ENCODE measurements around the gene NRDE2. TPM values are rescaled to one million over a fixed set of nuclear protein-coding genes. Genes with fewer than 3 reads are reported as not detected.

Gene NRDE2
- total RNA-seq, 1 experiment from 2014 or later = 20.1 TPM

DNA sequence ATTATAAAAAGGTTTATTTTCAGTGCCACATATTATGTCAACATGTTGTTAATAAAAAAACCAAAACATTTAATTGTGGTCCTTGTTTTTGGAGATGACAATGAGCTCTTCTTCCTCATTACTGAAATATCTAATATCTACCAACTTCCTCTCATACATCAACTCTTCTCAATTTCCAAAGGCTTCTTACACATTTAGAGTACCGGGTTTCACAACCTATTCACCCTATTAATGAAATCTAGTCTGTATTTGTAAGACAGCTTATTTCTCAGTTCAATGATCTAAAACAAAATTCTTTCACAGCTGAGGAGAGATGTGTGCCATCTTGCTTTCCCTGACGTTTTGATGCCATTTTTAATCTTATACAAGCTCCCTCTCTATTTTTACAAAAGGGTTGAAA is 14.5 kb downstream of the NRDE2 start:
- ATAC-seq (no peak), DNase-seq (ENCODE audit: low read depth, low spot score) (no peak)
- Histone ChIP-seq H3K9me2 (ENCODE audit: insufficient read depth) (no peaks in the 10 kb centered on the region), H3K9me3 (ENCODE audit: control insufficient read depth in 1 of 2, insufficient read depth in 1 of 2, low read depth in 1 of 2, low read length in 2 of 2) (no peaks in the 10 kb centered on the region), H4K20me1 (ENCODE audit: insufficient read depth) (no peaks in the 10 kb centered on the region), H3K36me3 (ENCODE audit: control insufficient read depth in 1 of 2, insufficient read depth in 2 of 2, low read length in 2 of 2) (peaks cover 11 to 22% of the 10 kb centered on the region in 2 experiments; a peak in 3 of 4 replicates), H3K9ac (ENCODE audit: low read length) (no peak overlapping the region), H3K4me1 (ENCODE audit: control insufficient read depth in 1 of 2, insufficient read depth in 2 of 2, low read length in 2 of 2) (no peaks in the 10 kb centered on the region), H3K79me2 (ENCODE audit: insufficient read depth, low read length) (peaks cover 26% of the 10 kb centered on the region), H3K27me3 (ENCODE audit: insufficient read depth, low read length) (no peaks in the 10 kb centered on the region), H3K4me3 (replicated peaks in 1 of 2; ENCODE audit: low read depth in 1 of 2, low read length in 2 of 2) (no peak overlapping the region), H3K27ac (ENCODE audit: low read depth, low read length) (no peak overlapping the region), H2AFZ (ENCODE audit: low read depth, low read length, poor library complexity, severe bottlenecking) (no peak overlapping the region), H3K4me2 (ENCODE audit: low read length) (no peak overlapping the region)
- TF ChIP-seq EGR1 (IDR thresholded peaks at IDR 0.05; ENCODE audit: low read depth) (no peak), CEBPB (IDR thresholded peaks at IDR 0.05; ENCODE audit: low read depth) (no peak), CBX3 (IDR thresholded peaks at IDR 0.05; ENCODE audit: low read depth) (no peak), POLR2AphosphoS5 (IDR thresholded peaks at IDR 0.05; ENCODE audit: low read depth, low read length) (no peak), EZH2phosphoT487 (IDR thresholded peaks at IDR 0.05; ENCODE audit: borderline replicate concordance) (no peak), SRF (IDR thresholded peaks at IDR 0.05; ENCODE audit: low read depth) (no peak), SIN3A (IDR thresholded peaks at IDR 0.05; ENCODE audit: low read depth) (no peak), FOSL1 (IDR thresholded peaks at IDR 0.05; ENCODE audit: low read depth) (no peak), POLR2A (IDR thresholded peaks at IDR 0.05; ENCODE audit: borderline replicate concordance, extremely low read depth, insufficient read depth, insufficient read length) (no peak), ELF1 (IDR thresholded peaks at IDR 0.05; ENCODE audit: borderline replicate concordance, low read depth) (no peak), YY1 (IDR thresholded peaks at IDR 0.05; ENCODE audit: extremely low read depth, insufficient replicate concordance, low read depth, low read length) (no peak)
- TF ChIP-seq, protein P1, sequence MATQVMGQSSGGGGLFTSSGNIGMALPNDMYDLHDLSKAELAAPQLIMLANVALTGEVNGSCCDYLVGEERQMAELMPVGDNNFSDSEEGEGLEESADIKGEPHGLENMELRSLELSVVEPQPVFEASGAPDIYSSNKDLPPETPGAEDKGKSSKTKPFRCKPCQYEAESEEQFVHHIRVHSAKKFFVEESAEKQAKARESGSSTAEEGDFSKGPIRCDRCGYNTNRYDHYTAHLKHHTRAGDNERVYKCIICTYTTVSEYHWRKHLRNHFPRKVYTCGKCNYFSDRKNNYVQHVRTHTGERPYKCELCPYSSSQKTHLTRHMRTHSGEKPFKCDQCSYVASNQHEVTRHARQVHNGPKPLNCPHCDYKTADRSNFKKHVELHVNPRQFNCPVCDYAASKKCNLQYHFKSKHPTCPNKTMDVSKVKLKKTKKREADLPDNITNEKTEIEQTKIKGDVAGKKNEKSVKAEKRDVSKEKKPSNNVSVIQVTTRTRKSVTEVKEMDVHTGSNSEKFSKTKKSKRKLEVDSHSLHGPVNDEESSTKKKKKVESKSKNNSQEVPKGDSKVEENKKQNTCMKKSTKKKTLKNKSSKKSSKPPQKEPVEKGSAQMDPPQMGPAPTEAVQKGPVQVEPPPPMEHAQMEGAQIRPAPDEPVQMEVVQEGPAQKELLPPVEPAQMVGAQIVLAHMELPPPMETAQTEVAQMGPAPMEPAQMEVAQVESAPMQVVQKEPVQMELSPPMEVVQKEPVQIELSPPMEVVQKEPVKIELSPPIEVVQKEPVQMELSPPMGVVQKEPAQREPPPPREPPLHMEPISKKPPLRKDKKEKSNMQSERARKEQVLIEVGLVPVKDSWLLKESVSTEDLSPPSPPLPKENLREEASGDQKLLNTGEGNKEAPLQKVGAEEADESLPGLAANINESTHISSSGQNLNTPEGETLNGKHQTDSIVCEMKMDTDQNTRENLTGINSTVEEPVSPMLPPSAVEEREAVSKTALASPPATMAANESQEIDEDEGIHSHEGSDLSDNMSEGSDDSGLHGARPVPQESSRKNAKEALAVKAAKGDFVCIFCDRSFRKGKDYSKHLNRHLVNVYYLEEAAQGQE (IDR thresholded peaks at IDR 0.05; ENCODE audit: low read depth) = no peak
- TF ChIP-seq, protein P2, sequence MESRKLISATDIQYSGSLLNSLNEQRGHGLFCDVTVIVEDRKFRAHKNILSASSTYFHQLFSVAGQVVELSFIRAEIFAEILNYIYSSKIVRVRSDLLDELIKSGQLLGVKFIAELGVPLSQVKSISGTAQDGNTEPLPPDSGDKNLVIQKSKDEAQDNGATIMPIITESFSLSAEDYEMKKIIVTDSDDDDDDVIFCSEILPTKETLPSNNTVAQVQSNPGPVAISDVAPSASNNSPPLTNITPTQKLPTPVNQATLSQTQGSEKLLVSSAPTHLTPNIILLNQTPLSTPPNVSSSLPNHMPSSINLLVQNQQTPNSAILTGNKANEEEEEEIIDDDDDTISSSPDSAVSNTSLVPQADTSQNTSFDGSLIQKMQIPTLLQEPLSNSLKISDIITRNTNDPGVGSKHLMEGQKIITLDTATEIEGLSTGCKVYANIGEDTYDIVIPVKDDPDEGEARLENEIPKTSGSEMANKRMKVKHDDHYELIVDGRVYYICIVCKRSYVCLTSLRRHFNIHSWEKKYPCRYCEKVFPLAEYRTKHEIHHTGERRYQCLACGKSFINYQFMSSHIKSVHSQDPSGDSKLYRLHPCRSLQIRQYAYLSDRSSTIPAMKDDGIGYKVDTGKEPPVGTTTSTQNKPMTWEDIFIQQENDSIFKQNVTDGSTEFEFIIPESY (IDR thresholded peaks at IDR 0.05; ENCODE audit: extremely low read depth, insufficient replicate concordance, low read length) = no peak
- intact Hi-C loops (cut with micrococcal nuclease) = no loop called here
- ChIA-PET RAD21 (ENCODE audit: low non-redundant PET in 1 of 2, low total read pairs in 2 of 2, uncharacterized antibody in 2 of 2, unreplicated experiment in 2 of 2) (no interaction called here), POLR2A (no interaction called here), CTCF (no interaction called here)
- no TSS peak for BruUV-seq (replicated peaks)
